ENCODE data around the gene TKFC.

DNA sequence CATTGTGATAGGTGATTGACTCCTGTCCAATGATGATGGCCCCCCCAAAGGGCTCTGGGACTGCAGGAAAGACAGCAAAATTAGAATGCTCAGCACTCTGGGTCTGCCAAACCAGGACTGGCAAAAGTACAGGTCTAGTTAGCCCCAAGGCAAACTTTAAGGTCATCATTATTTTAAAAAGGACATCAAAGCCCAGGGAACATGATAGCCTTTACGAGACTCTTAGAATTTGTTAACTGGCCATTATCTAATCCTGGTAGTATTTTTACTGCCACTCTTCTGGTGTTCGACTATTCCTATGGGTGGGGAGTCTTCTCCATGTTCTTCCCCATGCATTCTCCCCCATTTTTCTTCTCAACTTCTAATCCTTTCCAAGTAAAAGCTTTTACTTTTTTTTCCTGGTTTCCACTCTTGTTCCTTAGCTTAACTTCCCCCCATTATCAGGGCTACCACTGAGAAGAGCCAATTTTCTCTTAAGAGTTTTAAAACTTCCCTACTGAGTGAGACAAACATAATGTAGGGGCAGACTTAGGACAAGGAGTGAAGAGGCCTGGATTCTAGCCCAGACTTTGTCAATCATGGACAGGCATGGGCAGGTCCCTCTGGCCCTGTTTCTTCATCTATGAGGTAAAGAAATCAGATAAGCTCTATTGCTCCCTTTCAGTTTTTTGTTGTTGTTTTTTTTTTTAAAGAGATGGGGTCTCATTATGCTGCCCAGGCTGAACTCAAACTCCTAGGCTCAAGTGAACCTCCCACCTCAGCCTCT lies 7.2 kb upstream of the TKFC start:
- TF ChIP-seq, protein P1, sequence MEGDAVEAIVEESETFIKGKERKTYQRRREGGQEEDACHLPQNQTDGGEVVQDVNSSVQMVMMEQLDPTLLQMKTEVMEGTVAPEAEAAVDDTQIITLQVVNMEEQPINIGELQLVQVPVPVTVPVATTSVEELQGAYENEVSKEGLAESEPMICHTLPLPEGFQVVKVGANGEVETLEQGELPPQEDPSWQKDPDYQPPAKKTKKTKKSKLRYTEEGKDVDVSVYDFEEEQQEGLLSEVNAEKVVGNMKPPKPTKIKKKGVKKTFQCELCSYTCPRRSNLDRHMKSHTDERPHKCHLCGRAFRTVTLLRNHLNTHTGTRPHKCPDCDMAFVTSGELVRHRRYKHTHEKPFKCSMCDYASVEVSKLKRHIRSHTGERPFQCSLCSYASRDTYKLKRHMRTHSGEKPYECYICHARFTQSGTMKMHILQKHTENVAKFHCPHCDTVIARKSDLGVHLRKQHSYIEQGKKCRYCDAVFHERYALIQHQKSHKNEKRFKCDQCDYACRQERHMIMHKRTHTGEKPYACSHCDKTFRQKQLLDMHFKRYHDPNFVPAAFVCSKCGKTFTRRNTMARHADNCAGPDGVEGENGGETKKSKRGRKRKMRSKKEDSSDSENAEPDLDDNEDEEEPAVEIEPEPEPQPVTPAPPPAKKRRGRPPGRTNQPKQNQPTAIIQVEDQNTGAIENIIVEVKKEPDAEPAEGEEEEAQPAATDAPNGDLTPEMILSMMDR (IDR thresholded peaks at IDR 0.05 in 4 of 5, conservative IDR thresholded peaks at IDR 0.05 in 1 of 5): no peak
- TF ChIP-seq POLR2A (IDR thresholded peaks at IDR 0.05): no peak
